ENCODE results near the gene CDK12. TPM values are rescaled to one million over a fixed set of nuclear protein-coding genes. Genes with fewer than 3 reads are reported as not detected.
A peak's percentile ranks its signal among the peaks of the same experiment; 100 is the strongest.
"Not testable (repeated sequence)": the region's sequence is repeated elsewhere in the genome, so short reads cannot be mapped to it uniquely, and the experiment has no call there.

Gene CDK12
- total RNA-seq, 1 donor from 2014 or later: 63.0 TPM

DNA sequence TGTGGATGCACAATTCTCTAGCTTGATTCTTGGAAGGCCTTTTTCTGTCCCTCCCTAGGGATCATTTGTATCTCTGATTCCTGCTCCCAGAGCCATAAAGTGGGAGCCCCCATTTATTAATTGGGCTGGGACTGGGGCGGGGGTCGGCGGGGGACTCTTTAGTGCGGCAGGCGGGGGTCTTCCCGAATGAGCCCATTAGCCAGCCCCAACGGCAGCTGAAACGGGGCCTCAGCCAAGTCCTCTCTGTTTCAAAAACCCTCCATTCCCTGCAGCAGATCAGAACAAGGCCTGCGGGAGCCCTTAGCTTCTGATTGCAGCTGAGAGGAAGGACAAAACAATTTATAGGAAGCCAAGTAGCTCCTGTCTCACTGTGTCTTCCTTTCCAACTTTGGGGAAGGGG lies 79.3 kb downstream of the CDK12 start:
- H3K27me3 Mint-ChIP-seq (ENCODE audit: unreplicated experiment): peaks cover 4% of the 10 kb centered on the region
- H3K4me3 Mint-ChIP-seq (ENCODE audit: unreplicated experiment): no peak overlapping the region
- H3K9me3 Mint-ChIP-seq (ENCODE audit: unreplicated experiment): no peaks in the 10 kb centered on the region
- no peak for DNase-seq (ENCODE audit: low spot score)
- H3K27ac Mint-ChIP-seq (ENCODE audit: unreplicated experiment): peak overlapping the region; percentile 57
- no peaks in the 10 kb centered on the region for H3K36me3 Mint-ChIP-seq (ENCODE audit: low read depth, unreplicated experiment)
- peaks cover 56% of the 10 kb centered on the region for H3K4me1 Mint-ChIP-seq (ENCODE audit: unreplicated experiment)
- TF ChIP-seq, protein P1, sequence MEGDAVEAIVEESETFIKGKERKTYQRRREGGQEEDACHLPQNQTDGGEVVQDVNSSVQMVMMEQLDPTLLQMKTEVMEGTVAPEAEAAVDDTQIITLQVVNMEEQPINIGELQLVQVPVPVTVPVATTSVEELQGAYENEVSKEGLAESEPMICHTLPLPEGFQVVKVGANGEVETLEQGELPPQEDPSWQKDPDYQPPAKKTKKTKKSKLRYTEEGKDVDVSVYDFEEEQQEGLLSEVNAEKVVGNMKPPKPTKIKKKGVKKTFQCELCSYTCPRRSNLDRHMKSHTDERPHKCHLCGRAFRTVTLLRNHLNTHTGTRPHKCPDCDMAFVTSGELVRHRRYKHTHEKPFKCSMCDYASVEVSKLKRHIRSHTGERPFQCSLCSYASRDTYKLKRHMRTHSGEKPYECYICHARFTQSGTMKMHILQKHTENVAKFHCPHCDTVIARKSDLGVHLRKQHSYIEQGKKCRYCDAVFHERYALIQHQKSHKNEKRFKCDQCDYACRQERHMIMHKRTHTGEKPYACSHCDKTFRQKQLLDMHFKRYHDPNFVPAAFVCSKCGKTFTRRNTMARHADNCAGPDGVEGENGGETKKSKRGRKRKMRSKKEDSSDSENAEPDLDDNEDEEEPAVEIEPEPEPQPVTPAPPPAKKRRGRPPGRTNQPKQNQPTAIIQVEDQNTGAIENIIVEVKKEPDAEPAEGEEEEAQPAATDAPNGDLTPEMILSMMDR (IDR thresholded peaks at IDR 0.05; ENCODE audit: unreplicated experiment): no peak

- Mint-ChIP-seq H3K27ac (ENCODE audit: unreplicated experiment) (peak overlapping the region; percentile 1), H3K36me3 (ENCODE audit: low read depth, unreplicated experiment) (peaks cover 4% of the 10 kb centered on the region), H3K4me3 (ENCODE audit: unreplicated experiment) (peak overlapping the region; percentile 39), H3K9me3 (ENCODE audit: unreplicated experiment) (no peaks in the 10 kb centered on the region), H3K27me3 (ENCODE audit: unreplicated experiment) (peaks cover 4% of the 10 kb centered on the region), H3K4me1 (ENCODE audit: unreplicated experiment) (peaks cover 49% of the 10 kb centered on the region)
- TF ChIP-seq, protein P1 (IDR thresholded peaks at IDR 0.05; ENCODE audit: unreplicated experiment): no peak
- DNase-seq (ENCODE audit: low spot score): no peak
These were observed 80.4 kb downstream of the CDK12 start for GRCh38 chr17:39541652-39542051.

- Mint-ChIP-seq H3K4me1 (ENCODE audit: unreplicated experiment) (peaks cover 38% of the 10 kb centered on the region), H3K4me3 (ENCODE audit: unreplicated experiment) (no peak overlapping the region), H3K27me3 (ENCODE audit: unreplicated experiment) (peaks cover 6% of the 10 kb centered on the region), H3K9me3 (ENCODE audit: unreplicated experiment) (no peaks in the 10 kb centered on the region), H3K27ac (ENCODE audit: unreplicated experiment) (no peak overlapping the region), H3K36me3 (ENCODE audit: low read depth, unreplicated experiment) (peaks cover 7% of the 10 kb centered on the region)
- TF ChIP-seq, protein P1 (IDR thresholded peaks at IDR 0.05; ENCODE audit: unreplicated experiment): no peak
- no peak for DNase-seq (ENCODE audit: low spot score)
These were observed 81.9 kb downstream of the CDK12 start for GRCh38 chr17:39543176-39543575.

DNA sequence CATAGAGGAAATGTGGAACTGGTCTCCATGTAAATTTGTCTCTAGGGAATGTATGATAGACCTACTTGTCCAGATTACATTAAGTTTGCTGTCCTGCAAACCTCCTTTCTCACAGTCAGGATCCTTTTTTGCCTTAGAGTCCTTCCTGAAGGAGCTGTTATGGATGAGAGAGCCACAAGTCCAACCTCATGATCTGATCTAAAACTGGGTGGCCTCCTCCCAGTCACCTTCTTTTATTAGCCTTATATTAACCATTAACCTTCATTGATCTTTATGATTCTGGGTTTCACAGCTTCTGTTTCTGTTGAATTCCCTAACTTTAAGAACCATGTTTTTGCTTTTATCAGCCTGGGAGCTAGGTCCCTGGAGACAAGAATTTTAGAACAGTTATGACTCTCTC lies 82.4 kb downstream of the CDK12 start:
- peaks cover 6% of the 10 kb centered on the region for H3K27me3 Mint-ChIP-seq (ENCODE audit: unreplicated experiment)
- peaks cover 36% of the 10 kb centered on the region for H3K4me1 Mint-ChIP-seq (ENCODE audit: unreplicated experiment)
- H3K27ac Mint-ChIP-seq (ENCODE audit: unreplicated experiment): no peak overlapping the region
- TF ChIP-seq, protein P1 (IDR thresholded peaks at IDR 0.05; ENCODE audit: unreplicated experiment): no peak
- no peaks in the 10 kb centered on the region for H3K9me3 Mint-ChIP-seq (ENCODE audit: unreplicated experiment)
- no peak overlapping the region for H3K4me3 Mint-ChIP-seq (ENCODE audit: unreplicated experiment)
- H3K36me3 Mint-ChIP-seq (ENCODE audit: low read depth, unreplicated experiment): peaks cover 7% of the 10 kb centered on the region
- DNase-seq (ENCODE audit: low spot score): no peak

DNA sequence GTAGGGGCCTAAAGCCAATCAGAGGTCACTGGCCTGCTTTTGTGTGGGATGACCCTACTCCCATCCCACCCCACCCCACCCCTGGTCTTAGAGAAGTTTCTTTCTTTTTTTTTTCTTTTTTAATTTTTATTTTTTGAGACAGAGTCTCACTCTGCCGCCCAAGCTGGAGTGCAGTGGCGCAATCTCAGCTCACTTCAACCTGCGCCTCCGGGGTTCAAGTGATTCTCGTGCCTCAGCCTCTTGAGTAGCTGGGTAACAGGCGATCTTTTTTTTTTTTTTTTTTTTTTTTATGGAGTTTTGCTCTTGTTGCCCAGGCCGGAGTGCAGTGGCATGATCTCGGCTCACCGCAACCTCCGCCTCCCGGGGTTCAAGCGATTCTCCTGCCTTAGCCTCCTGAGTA lies 83.1 kb downstream of the CDK12 start:
- H3K27me3 Mint-ChIP-seq (ENCODE audit: unreplicated experiment); H3K4me3 Mint-ChIP-seq (ENCODE audit: unreplicated experiment): not testable (repeated sequence)

More for the DNA sequence above, 83.1 kb downstream of the CDK12 start:
- H3K9me3 Mint-ChIP-seq (ENCODE audit: unreplicated experiment); H3K27ac Mint-ChIP-seq (ENCODE audit: unreplicated experiment); DNase-seq (ENCODE audit: low spot score); H3K36me3 Mint-ChIP-seq (ENCODE audit: low read depth, unreplicated experiment): not testable (repeated sequence)
- H3K4me1 Mint-ChIP-seq (ENCODE audit: unreplicated experiment): peaks cover 31% of the 10 kb centered on the region
